ENCODE results near the gene SLA2.
A peak's percentile ranks its signal among the peaks of the same experiment; 100 is the strongest.
"Not testable (repeated sequence)": the region's sequence is repeated elsewhere in the genome, so short reads cannot be mapped to it uniquely, and the experiment has no call there.

SLA2 gene

GRCh38 chr20:36647196-36648121 is 1.5 kb upstream of the SLA2 start:
- Histone ChIP-seq H3K27ac (ENCODE audit: low read depth in 2 of 2, low read length in 2 of 2) (no peak overlapping the region), H3K27me3 (ENCODE audit: control insufficient read depth in 2 of 2, insufficient read depth in 2 of 2, low read length in 2 of 2) (no peaks in the 10 kb centered on the region), H3K4me3 (ENCODE audit: low read length in 2 of 2) (no peak overlapping the region), H3K4me1 (ENCODE audit: control insufficient read depth in 2 of 2, insufficient read depth in 2 of 2, low read length in 2 of 2) (peaks cover 0 to 4% of the 10 kb centered on the region in 2 donors), H3K9ac (ENCODE audit: low read depth in 1 of 2, low read length in 2 of 2) (no peak overlapping the region), H3K36me3 (ENCODE audit: control insufficient read depth in 2 of 2, insufficient read depth in 2 of 2, low read length in 2 of 2) (no peaks in the 10 kb centered on the region), H3K9me3 (ENCODE audit: control insufficient read depth in 2 of 2, low read length in 2 of 2) (no peaks in the 10 kb centered on the region)

GRCh38 chr20:36646678-36647077 is 682 bp upstream of the SLA2 start:
- H3K36me3 ChIP-seq (ENCODE audit: control insufficient read depth in 2 of 2, insufficient read depth in 2 of 2, low read length in 2 of 2), result no peaks in the 10 kb centered on the region

GRCh38 chr20:36645353-36645752 is 643 bp downstream of the SLA2 start:
- H3K4me3 ChIP-seq (ENCODE audit: low read length in 2 of 2), result peak overlapping the region; percentile 30 to 59

More at GRCh38 chr20:36646678-36647077, 682 bp upstream of the SLA2 start:
- H3K27me3 ChIP-seq (ENCODE audit: control insufficient read depth in 2 of 2, insufficient read depth in 2 of 2, low read length in 2 of 2), result no peaks in the 10 kb centered on the region
- H3K4me1 ChIP-seq (ENCODE audit: control insufficient read depth in 2 of 2, insufficient read depth in 2 of 2, low read length in 2 of 2), result peaks cover 0 to 4% of the 10 kb centered on the region in 2 donors
- no peak overlapping the region for H3K4me3 ChIP-seq (ENCODE audit: low read length in 2 of 2)
- H3K9ac ChIP-seq (ENCODE audit: low read depth in 1 of 2, low read length in 2 of 2), result no peak overlapping the region
- no peaks in the 10 kb centered on the region for H3K9me3 ChIP-seq (ENCODE audit: control insufficient read depth in 2 of 2, low read length in 2 of 2)
- no peak overlapping the region for H3K27ac ChIP-seq (ENCODE audit: low read depth in 2 of 2, low read length in 2 of 2)

GRCh38 chr20:36644706-36645095 is 1.3 kb downstream of the SLA2 start:
- no peaks in the 10 kb centered on the region for H3K9me3 ChIP-seq (ENCODE audit: control insufficient read depth in 2 of 2, low read length in 2 of 2)
- H3K4me3 ChIP-seq (ENCODE audit: low read length in 2 of 2), result peak overlapping the region in 1 of 2 donors; percentile 50
- H3K4me1 ChIP-seq (ENCODE audit: control insufficient read depth in 2 of 2, insufficient read depth in 2 of 2, low read length in 2 of 2), result peaks cover 0 to 4% of the 10 kb centered on the region in 2 donors
- no peaks in the 10 kb centered on the region for H3K27me3 ChIP-seq (ENCODE audit: control insufficient read depth in 2 of 2, insufficient read depth in 2 of 2, low read length in 2 of 2)
- peak overlapping the region in 1 of 2 donors; percentile 48 for H3K27ac ChIP-seq (ENCODE audit: low read depth in 2 of 2, low read length in 2 of 2)
- H3K9ac ChIP-seq (ENCODE audit: low read depth in 1 of 2, low read length in 2 of 2), result no peak overlapping the region
- no peaks in the 10 kb centered on the region for H3K36me3 ChIP-seq (ENCODE audit: control insufficient read depth in 2 of 2, insufficient read depth in 2 of 2, low read length in 2 of 2)

More at GRCh38 chr20:36645353-36645752, 643 bp downstream of the SLA2 start:
- no peak overlapping the region for H3K9ac ChIP-seq (ENCODE audit: low read depth in 1 of 2, low read length in 2 of 2)
- H3K27ac ChIP-seq (ENCODE audit: low read depth in 2 of 2, low read length in 2 of 2), result peak overlapping the region in 1 of 2 donors; percentile 69
- no peaks in the 10 kb centered on the region for H3K9me3 ChIP-seq (ENCODE audit: control insufficient read depth in 2 of 2, low read length in 2 of 2)
- no peaks in the 10 kb centered on the region for H3K27me3 ChIP-seq (ENCODE audit: control insufficient read depth in 2 of 2, insufficient read depth in 2 of 2, low read length in 2 of 2)
- H3K4me1 ChIP-seq (ENCODE audit: control insufficient read depth in 2 of 2, insufficient read depth in 2 of 2, low read length in 2 of 2), result peaks cover 0 to 4% of the 10 kb centered on the region in 2 donors
- H3K36me3 ChIP-seq (ENCODE audit: control insufficient read depth in 2 of 2, insufficient read depth in 2 of 2, low read length in 2 of 2), result no peaks in the 10 kb centered on the region

- Histone ChIP-seq H3K27ac (ENCODE audit: low read depth in 2 of 2, low read length in 2 of 2) (peak overlapping the region in 1 of 2 donors; percentile 48), H3K9me3 (ENCODE audit: control insufficient read depth in 2 of 2, low read length in 2 of 2) (no peaks in the 10 kb centered on the region), H3K9ac (ENCODE audit: low read depth in 1 of 2, low read length in 2 of 2) (no peak overlapping the region), H3K36me3 (ENCODE audit: control insufficient read depth in 2 of 2, insufficient read depth in 2 of 2, low read length in 2 of 2) (no peaks in the 10 kb centered on the region), H3K4me1 (ENCODE audit: control insufficient read depth in 2 of 2, insufficient read depth in 2 of 2, low read length in 2 of 2) (peaks cover 0 to 4% of the 10 kb centered on the region in 2 donors), H3K27me3 (ENCODE audit: control insufficient read depth in 2 of 2, insufficient read depth in 2 of 2, low read length in 2 of 2) (no peaks in the 10 kb centered on the region), H3K4me3 (ENCODE audit: low read length in 2 of 2) (peak overlapping the region in 1 of 2 donors; percentile 50)
These were observed 1.8 kb downstream of the SLA2 start for GRCh38 chr20:36644032-36644705.

- H3K9me3 ChIP-seq (ENCODE audit: control insufficient read depth in 2 of 2, low read length in 2 of 2), result no peaks in the 10 kb centered on the region
- peaks cover 0 to 4% of the 10 kb centered on the region in 2 donors for H3K4me1 ChIP-seq (ENCODE audit: control insufficient read depth in 2 of 2, insufficient read depth in 2 of 2, low read length in 2 of 2)
- no peak overlapping the region for H3K4me3 ChIP-seq (ENCODE audit: low read length in 2 of 2)
- no peak overlapping the region for H3K27ac ChIP-seq (ENCODE audit: low read depth in 2 of 2, low read length in 2 of 2)
- no peak overlapping the region for H3K9ac ChIP-seq (ENCODE audit: low read depth in 1 of 2, low read length in 2 of 2)
- no peaks in the 10 kb centered on the region for H3K27me3 ChIP-seq (ENCODE audit: control insufficient read depth in 2 of 2, insufficient read depth in 2 of 2, low read length in 2 of 2)
- no peaks in the 10 kb centered on the region for H3K36me3 ChIP-seq (ENCODE audit: control insufficient read depth in 2 of 2, insufficient read depth in 2 of 2, low read length in 2 of 2)
These were observed 3.9 kb downstream of the SLA2 start for GRCh38 chr20:36642136-36642535.

- Histone ChIP-seq H3K4me1 (ENCODE audit: control insufficient read depth in 2 of 2, insufficient read depth in 2 of 2, low read length in 2 of 2) (peaks cover 0 to 3% of the 10 kb centered on the region in 2 donors), H3K27me3 (ENCODE audit: control insufficient read depth in 2 of 2, insufficient read depth in 2 of 2, low read length in 2 of 2) (no peaks in the 10 kb centered on the region), H3K9ac (ENCODE audit: low read depth in 1 of 2, low read length in 2 of 2) (no peak overlapping the region), H3K4me3 (ENCODE audit: low read length in 2 of 2) (no peak overlapping the region), H3K27ac (ENCODE audit: low read depth in 2 of 2, low read length in 2 of 2) (no peak overlapping the region), H3K36me3 (ENCODE audit: control insufficient read depth in 2 of 2, insufficient read depth in 2 of 2, low read length in 2 of 2) (no peaks in the 10 kb centered on the region), H3K9me3 (ENCODE audit: control insufficient read depth in 2 of 2, low read length in 2 of 2) (no peaks in the 10 kb centered on the region)
These were observed 4.5 kb downstream of the SLA2 start for GRCh38 chr20:36641506-36641843.

GRCh38 chr20:36638876-36639400 is 7.1 kb downstream of the SLA2 start:
- H3K27me3 ChIP-seq (ENCODE audit: control insufficient read depth in 2 of 2, insufficient read depth in 2 of 2, low read length in 2 of 2); H3K36me3 ChIP-seq (ENCODE audit: control insufficient read depth in 2 of 2, insufficient read depth in 2 of 2, low read length in 2 of 2); H3K4me1 ChIP-seq (ENCODE audit: control insufficient read depth in 2 of 2, insufficient read depth in 2 of 2, low read length in 2 of 2); H3K4me3 ChIP-seq (ENCODE audit: low read length in 2 of 2); H3K9ac ChIP-seq (ENCODE audit: low read depth in 1 of 2, low read length in 2 of 2); H3K9me3 ChIP-seq (ENCODE audit: control insufficient read depth in 2 of 2, low read length in 2 of 2); H3K27ac ChIP-seq (ENCODE audit: low read depth in 2 of 2, low read length in 2 of 2): not testable (repeated sequence)

- Histone ChIP-seq H3K36me3 (ENCODE audit: control insufficient read depth in 2 of 2, insufficient read depth in 2 of 2, low read length in 2 of 2) (no peaks in the 10 kb centered on the region), H3K9ac (ENCODE audit: low read depth in 1 of 2, low read length in 2 of 2) (no peak overlapping the region), H3K9me3 (ENCODE audit: control insufficient read depth in 2 of 2, low read length in 2 of 2) (no peaks in the 10 kb centered on the region), H3K4me3 (ENCODE audit: low read length in 2 of 2) (no peak overlapping the region), H3K27me3 (ENCODE audit: control insufficient read depth in 2 of 2, insufficient read depth in 2 of 2, low read length in 2 of 2) (no peaks in the 10 kb centered on the region), H3K4me1 (ENCODE audit: control insufficient read depth in 2 of 2, insufficient read depth in 2 of 2, low read length in 2 of 2) (no peaks in the 10 kb centered on the region), H3K27ac (ENCODE audit: low read depth in 2 of 2, low read length in 2 of 2) (no peak overlapping the region)
These were observed 11.7 kb downstream of the SLA2 start for GRCh38 chr20:36634342-36634741.

GRCh38 chr20:36633285-36633772 is 12.7 kb downstream of the SLA2 start:
- no peaks in the 10 kb centered on the region for H3K27me3 ChIP-seq (ENCODE audit: control insufficient read depth in 2 of 2, insufficient read depth in 2 of 2, low read length in 2 of 2)
- no peak overlapping the region for H3K27ac ChIP-seq (ENCODE audit: low read depth in 2 of 2, low read length in 2 of 2)
- H3K9me3 ChIP-seq (ENCODE audit: control insufficient read depth in 2 of 2, low read length in 2 of 2), result no peaks in the 10 kb centered on the region
- no peak overlapping the region for H3K4me3 ChIP-seq (ENCODE audit: low read length in 2 of 2)
- H3K4me1 ChIP-seq (ENCODE audit: control insufficient read depth in 2 of 2, insufficient read depth in 2 of 2, low read length in 2 of 2), result no peaks in the 10 kb centered on the region
- H3K36me3 ChIP-seq (ENCODE audit: control insufficient read depth in 2 of 2, insufficient read depth in 2 of 2, low read length in 2 of 2), result no peaks in the 10 kb centered on the region
- H3K9ac ChIP-seq (ENCODE audit: low read depth in 1 of 2, low read length in 2 of 2), result no peak overlapping the region
